HG03378 (cell line): ENCODE results near the gene CDC37L1.
"Not testable (repeated sequence)": the region's sequence is repeated elsewhere in the genome, so short reads cannot be mapped to it uniquely, and the experiment has no call there.

ENCODE experiments used
- ATAC-seq: cut with Tn5 transposase; IDR thresholded peaks from one replicate; pipeline ENCODE4 v1.9.1; 2021; ENCODE audit warnings: mild to moderate bottlenecking, moderate library complexity; ENCODE audit not compliant: unreplicated experiment

The CDC37L1 gene

DNA sequence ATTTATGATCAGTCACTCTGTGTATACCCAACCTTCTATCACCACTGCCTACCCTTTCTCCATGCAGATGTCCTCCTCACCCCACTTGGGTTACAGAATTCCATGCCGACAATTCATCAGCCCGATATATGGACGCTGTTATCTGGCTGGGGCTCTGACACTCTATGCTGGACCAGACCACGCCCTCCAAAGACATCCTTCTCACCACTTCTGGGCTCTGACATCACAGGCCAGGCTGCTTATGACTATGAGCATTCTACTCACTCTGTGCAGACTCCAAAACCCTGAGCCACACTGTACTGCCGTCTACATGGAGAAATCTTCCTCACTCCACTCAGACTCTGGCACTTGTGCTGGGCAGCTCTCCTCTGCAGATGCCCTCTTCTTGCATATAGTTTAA lies 69.2 kb downstream of the CDC37L1 start:
- no peak for ATAC-seq

DNA sequence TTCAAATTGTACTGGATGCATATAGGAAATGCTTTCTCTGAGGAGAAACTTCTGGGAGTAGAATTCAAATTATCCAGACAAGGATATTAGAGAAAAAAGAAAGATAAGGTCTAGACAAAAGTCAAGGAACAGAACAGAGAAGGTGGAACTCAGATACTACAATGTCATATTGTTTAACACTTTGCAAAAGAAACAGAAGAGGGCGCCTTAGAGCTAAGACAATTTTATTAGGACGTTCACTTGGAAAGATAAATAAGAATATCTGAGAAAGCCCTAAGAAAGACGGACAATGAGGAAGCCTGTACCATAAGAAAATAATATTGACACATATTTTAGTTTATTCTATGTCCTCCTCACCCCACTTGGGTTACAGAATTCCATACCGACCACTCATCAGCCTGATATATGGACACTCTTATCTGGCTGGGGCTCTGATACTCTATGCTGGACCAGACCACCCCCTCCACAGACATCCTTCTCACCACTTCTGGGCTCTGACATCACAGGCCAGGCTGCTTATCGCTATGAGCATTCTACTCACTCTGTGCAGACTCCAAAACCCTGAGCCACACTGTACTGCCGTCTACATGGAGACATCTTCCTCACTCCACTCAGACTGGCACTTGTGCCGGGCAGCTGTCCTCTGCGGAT lies 70.8 kb downstream of the CDC37L1 start:
- no peak for ATAC-seq

DNA sequence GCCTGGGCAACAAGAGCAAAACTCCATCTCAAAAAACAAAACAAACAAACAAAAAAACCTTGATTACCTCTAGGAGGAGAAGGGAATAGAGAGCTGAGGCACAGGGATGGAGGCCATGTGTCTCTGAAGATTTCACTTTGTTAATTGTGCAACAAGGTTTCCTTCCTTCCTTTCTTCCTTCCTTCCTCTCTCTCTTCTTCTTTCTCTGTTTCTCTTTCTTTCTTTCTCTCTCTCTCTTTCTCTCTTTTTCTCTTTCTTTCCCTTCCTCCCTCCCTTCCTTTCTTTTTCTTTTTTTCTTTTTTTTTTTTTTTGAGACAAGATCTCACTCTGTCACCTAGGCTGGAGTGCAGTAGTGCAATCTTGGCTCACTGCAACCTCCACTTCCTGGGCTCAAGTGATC lies 75.2 kb downstream of the CDC37L1 start:
- ATAC-seq: not testable (repeated sequence)

DNA sequence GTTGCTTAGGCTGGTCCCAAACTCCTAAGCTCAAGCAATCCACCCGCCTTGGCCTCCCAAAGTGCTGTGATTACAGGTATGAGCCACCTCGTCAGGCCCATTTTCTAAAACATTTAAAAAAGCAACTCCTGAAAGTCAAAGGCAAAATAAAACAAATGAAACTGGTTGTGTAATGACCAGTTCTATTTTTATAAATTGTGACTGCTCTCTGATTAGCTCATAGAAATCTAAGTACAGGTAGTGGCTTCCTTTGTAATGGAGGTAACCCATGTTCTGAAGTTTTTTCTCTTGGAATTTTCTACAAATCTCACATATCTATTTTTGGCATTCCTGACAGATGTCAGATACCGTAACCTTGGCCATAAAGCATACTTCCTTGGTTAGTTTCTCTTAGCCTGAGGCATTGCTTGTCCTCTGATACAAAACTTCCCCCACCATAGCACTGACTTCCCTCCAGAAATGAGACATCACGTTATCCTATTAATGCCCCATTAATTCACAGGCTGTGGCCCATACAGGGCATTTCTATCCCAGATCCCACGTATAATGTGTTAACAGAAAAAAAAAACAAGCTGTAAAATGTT lies 75.7 kb downstream of the CDC37L1 start:
- ATAC-seq: no peak

DNA sequence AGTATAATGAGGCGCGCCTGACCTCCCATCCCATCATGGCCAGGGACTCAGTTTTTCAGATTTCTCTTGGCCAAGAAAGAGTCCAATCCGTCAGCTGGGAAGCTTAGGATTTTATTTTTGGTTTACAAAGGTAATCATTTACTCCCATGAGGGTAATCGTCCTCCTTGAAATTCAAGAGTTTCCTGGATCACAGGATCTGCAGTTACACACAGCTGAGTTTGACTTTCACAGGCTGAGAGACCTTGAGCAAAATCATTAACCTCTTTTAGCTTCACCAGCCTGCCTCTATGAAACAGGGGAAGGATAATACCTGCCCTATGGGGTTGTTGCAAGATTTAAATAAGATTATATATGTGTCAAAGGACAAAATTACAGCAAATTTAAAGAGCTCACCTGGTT lies 77.1 kb downstream of the CDC37L1 start:
- ATAC-seq: no peak
